ENCODE data around the gene SAMD13.

- no peak for TF ChIP-seq CTCF (IDR thresholded peaks at IDR 0.05; ENCODE audit: low read depth, low read length, poor library complexity, severe bottlenecking)
- TF ChIP-seq EZH2phosphoT487 (IDR thresholded peaks at IDR 0.05; ENCODE audit: borderline replicate concordance, low read length) = no peak
Observed at GRCh38 chr1:84319662-84320061, 18.2 kb downstream of the SAMD13 start.
